K562 (cell line): ENCODE results near the gene CPHXL2. TPM values are rescaled to one million over a fixed set of nuclear protein-coding genes. Genes with fewer than 3 reads are reported as not detected.

ENCODE experiments used
- CHAMP1 ChIP-seq: fragments of 450-650 bp; IDR thresholded peaks from 2 replicates; pipeline ENCODE4 v1.6.1; 2016; ENCODE audit warnings: mild to moderate bottlenecking
- CHCHD3 ChIP-seq: fragments of 250-450 bp; sonication (Bioruptor Pico); IDR thresholded peaks from 2 replicates; pipeline ENCODE4 v2.1.2; 2022; ENCODE audit warnings: mild to moderate bottlenecking
- FOSL1 ChIP-seq: fragments of 200-800 bp; sonication (Bioruptor generic); conservative IDR thresholded peaks from 2 replicates; pipeline ENCODE4 v1.6.1; 2016; ENCODE audit warnings: missing genetic modification characterization, missing compliant biosample characterization
- FOXA3 ChIP-seq, 2 experiments: fragments of 450-650 bp in 1 of 2; sonication (generic) in 1 of 2; formaldehyde crosslinking; IDR thresholded peaks in 1 of 2; conservative IDR thresholded peaks in 1 of 2; 2 replicates each; pipeline versions ENCODE4 v1.4.0 to v1.8.0; 2020 to 2022; ENCODE audit warnings: mild to moderate bottlenecking in 2 of 2, missing genetic modification reagents in 1 of 2
- HIVEP1 ChIP-seq: fragments of 250-450 bp; sonication (Bioruptor Pico); IDR thresholded peaks from 2 replicates; pipeline ENCODE4 v1.4.0; 2020; ENCODE audit warnings: mild to moderate bottlenecking
- LARP7 ChIP-seq: fragments of 450-650 bp; IDR thresholded peaks from 2 replicates; pipeline ENCODE4 v1.6.1; 2016
- MAZ ChIP-seq, 2 experiments: fragments of 450-650 bp in 1 of 2; sonication (generic) in 1 of 2; formaldehyde crosslinking; IDR thresholded peaks in 1 of 2; conservative IDR thresholded peaks in 1 of 2; 2 replicates each; pipeline versions ENCODE4 v1.4.0 to v1.5.0; 2020; ENCODE audit warnings: mild to moderate bottlenecking in 1 of 2, missing genetic modification reagents in 1 of 2
- PCBP2 ChIP-seq: fragments of 200-400 bp; formaldehyde crosslinking; IDR thresholded peaks from 2 replicates; pipeline ENCODE4 v1.6.1; 2018; ENCODE audit warnings: low read length, low read depth, mild to moderate bottlenecking, moderate library complexity; ENCODE audit not compliant: poor library complexity, severe bottlenecking
- SETDB1 ChIP-seq: IDR thresholded peaks from one replicate; pipeline ENCODE4 v1.6.1; 2012; ENCODE audit warnings: low read length, control low read depth, inconsistent platforms
- SIRT6 ChIP-seq: IDR thresholded peaks from one replicate; pipeline ENCODE4 v1.6.1; 2012; ENCODE audit warnings: low read depth, mild to moderate bottlenecking, control low read depth, inconsistent platforms, low read length, moderate library complexity
- TCF7 ChIP-seq: sonication (generic); IDR thresholded peaks from 2 replicates; pipeline ENCODE4 v1.6.1; 2016; ENCODE audit warnings: antibody characterized with exemption, borderline replicate concordance
- TCFL5 ChIP-seq: fragments of 250-450 bp; sonication (Bioruptor Pico); conservative IDR thresholded peaks from 2 replicates; pipeline ENCODE4 v1.6.1; 2021; ENCODE audit warnings: mild to moderate bottlenecking, moderate library complexity, matching md5 sums
- ZNF121 ChIP-seq: sonication (generic); formaldehyde crosslinking; conservative IDR thresholded peaks from 2 replicates; pipeline ENCODE4 v1.8.0; 2022; ENCODE audit warnings: missing genetic modification reagents
- ZNF174 ChIP-seq: fragments of 250-450 bp; sonication (Bioruptor Pico); IDR thresholded peaks from 2 replicates; pipeline ENCODE4 v1.4.0; 2020; ENCODE audit warnings: mild to moderate bottlenecking
- ZNF518B ChIP-seq: fragments of 250-450 bp; sonication (Bioruptor Pico); IDR thresholded peaks from 2 replicates; pipeline ENCODE4 v1.5.0; 2021; ENCODE audit warnings: mild to moderate bottlenecking, moderate library complexity
- ZNF830 ChIP-seq: fragments of 250-450 bp; sonication (Bioruptor Pico); IDR thresholded peaks from 2 replicates; pipeline ENCODE4 v1.5.0; 2021; ENCODE audit warnings: mild to moderate bottlenecking
- polyA plus RNA-seq, 8 experiments: library from polyadenylated mRNA; depleted of rRNA in 4 of 8; stranded (reverse) in 5 of 8; unstranded in 3 of 8; fragments of >200 nt; fragmentation: Nextera tagmentation in 2 of 8; fragmentation: Illumina TruSeq in 1 of 8; extraction: Ambion mirVana in 2 of 8; extraction: Trizol in 1 of 8; gene quantifications; 2 replicates each; pipeline versions ENCODE4 v1.2.1 to v1.2.3, GENCODE V29; 2011 to 2014; ENCODE audit warnings: inconsistent platforms in 1 of 8, missing spikeins in 1 of 8
- total RNA-seq, 7 experiments: library from RNA; depleted of rRNA in 6 of 7; stranded (reverse); fragments of >200 nt in 6 of 7; fragmentation: Illumina TruSeq in 2 of 7; extraction: Trizol in 2 of 7; gene quantifications; 2 replicates each; pipeline versions ENCODE4 v1.2.1 to v1.2.3, GENCODE V29; 2011 to 2021; ENCODE audit warnings: low replicate concordance in 1 of 7
- TF ChIP-seq, protein P1 (sequence below): sonication (generic); formaldehyde crosslinking; IDR thresholded peaks from 2 replicates; pipeline ENCODE4 v1.4.0; 2020; ENCODE audit warnings: mild to moderate bottlenecking, missing genetic modification reagents
- TF ChIP-seq, protein P2 (sequence below): sonication (generic); formaldehyde crosslinking; IDR thresholded peaks from 2 replicates; pipeline ENCODE4 v1.8.0; 2023; ENCODE audit warnings: mild to moderate bottlenecking, missing genetic modification reagents

CPHXL2 gene
- total and polyA plus RNA-seq, 9 of the 15 experiments (the other 6 are each of a cell fraction or from before 2014, with no cell fraction given), result not detected

DNA sequence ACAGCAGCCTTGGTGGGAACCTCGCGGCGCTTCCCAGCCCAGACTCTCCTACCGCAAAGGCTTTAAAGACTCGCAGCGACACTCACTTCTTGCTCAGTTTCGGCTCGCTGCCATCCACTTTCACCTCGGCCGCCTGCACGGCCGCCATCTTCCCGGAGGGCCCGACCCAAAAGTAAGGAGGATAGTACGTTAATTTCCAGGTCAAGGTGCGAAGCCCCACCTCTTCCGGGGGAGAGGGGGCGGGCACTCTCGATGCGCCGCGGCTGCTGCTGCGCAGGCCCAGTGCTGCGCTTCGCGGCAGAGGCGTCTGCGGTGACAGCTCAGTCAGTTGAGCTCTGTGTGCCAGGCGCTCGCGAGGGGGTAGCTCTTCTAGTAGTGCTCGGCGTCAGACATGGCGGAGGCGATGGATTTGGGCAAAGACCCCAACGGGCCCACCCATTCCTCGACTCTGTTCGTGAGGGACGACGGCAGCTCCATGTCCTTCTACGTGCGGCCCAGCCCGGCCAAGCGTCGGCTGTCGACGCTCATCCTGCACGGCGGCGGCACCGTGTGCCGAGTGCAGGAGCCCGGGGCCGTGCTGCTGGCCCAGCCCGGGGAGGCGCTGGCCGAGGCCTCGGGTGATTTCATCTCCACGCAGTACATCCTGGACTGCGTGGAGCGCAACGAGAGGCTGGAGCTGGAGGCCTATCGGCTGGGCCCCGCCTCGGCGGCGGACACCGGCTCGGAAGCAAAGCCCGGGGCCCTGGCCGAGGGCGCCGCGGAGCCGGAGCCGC lies 29.1 kb downstream of the CPHXL2 start, which contains the start of the genes KARS1 and TERF2IP (continued):
- TF ChIP-seq, protein P1, sequence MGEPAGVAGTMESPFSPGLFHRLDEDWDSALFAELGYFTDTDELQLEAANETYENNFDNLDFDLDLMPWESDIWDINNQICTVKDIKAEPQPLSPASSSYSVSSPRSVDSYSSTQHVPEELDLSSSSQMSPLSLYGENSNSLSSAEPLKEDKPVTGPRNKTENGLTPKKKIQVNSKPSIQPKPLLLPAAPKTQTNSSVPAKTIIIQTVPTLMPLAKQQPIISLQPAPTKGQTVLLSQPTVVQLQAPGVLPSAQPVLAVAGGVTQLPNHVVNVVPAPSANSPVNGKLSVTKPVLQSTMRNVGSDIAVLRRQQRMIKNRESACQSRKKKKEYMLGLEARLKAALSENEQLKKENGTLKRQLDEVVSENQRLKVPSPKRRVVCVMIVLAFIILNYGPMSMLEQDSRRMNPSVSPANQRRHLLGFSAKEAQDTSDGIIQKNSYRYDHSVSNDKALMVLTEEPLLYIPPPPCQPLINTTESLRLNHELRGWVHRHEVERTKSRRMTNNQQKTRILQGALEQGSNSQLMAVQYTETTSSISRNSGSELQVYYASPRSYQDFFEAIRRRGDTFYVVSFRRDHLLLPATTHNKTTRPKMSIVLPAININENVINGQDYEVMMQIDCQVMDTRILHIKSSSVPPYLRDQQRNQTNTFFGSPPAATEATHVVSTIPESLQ (CRISPR knock-in tag), result no peak
- TF ChIP-seq SIRT6 (no peak), ZNF174 (no peak), CHAMP1 (no peak), HIVEP1 (CRISPR knock-in tag) (no peak), LARP7 (no peak), CHCHD3 (CRISPR knock-in tag) (peak; percentile 74; the same call in 1 of the 2 replicates), ZNF518B (CRISPR knock-in tag) (no peak), ZNF830 (0 out of 2 replicates have a peak, but pooled peaks have one; percentile 76), FOSL1 (tag) (no peak), TCF7 (no peak), SETDB1 (no peak), FOXA3 (CRISPR knock-in tag; conservative IDR thresholded peaks at IDR 0.05 in 1 of 2, IDR thresholded peaks at IDR 0.05 in 1 of 2) (no peak), TCFL5 (CRISPR knock-in tag) (no peak), PCBP2 (no peak), MAZ (CRISPR knock-in tag; conservative IDR thresholded peaks at IDR 0.05 in 1 of 2, IDR thresholded peaks at IDR 0.05 in 1 of 2) (peak in 1 of 2 experiments; percentile 79; a peak in 2 of 4 replicates), ZNF121 (CRISPR knock-in tag) (no peak)
- TF ChIP-seq, protein P2, sequence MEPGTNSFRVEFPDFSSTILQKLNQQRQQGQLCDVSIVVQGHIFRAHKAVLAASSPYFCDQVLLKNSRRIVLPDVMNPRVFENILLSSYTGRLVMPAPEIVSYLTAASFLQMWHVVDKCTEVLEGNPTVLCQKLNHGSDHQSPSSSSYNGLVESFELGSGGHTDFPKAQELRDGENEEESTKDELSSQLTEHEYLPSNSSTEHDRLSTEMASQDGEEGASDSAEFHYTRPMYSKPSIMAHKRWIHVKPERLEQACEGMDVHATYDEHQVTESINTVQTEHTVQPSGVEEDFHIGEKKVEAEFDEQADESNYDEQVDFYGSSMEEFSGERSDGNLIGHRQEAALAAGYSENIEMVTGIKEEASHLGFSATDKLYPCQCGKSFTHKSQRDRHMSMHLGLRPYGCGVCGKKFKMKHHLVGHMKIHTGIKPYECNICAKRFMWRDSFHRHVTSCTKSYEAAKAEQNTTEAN, result no peak
